ENCODE measurements around the gene PLLP. TPM values are rescaled to one million over a fixed set of nuclear protein-coding genes. Genes with fewer than 3 reads are reported as not detected.

PLLP gene
- total RNA-seq, 1 experiment from 2014 or later = 0.32 TPM

DNA sequence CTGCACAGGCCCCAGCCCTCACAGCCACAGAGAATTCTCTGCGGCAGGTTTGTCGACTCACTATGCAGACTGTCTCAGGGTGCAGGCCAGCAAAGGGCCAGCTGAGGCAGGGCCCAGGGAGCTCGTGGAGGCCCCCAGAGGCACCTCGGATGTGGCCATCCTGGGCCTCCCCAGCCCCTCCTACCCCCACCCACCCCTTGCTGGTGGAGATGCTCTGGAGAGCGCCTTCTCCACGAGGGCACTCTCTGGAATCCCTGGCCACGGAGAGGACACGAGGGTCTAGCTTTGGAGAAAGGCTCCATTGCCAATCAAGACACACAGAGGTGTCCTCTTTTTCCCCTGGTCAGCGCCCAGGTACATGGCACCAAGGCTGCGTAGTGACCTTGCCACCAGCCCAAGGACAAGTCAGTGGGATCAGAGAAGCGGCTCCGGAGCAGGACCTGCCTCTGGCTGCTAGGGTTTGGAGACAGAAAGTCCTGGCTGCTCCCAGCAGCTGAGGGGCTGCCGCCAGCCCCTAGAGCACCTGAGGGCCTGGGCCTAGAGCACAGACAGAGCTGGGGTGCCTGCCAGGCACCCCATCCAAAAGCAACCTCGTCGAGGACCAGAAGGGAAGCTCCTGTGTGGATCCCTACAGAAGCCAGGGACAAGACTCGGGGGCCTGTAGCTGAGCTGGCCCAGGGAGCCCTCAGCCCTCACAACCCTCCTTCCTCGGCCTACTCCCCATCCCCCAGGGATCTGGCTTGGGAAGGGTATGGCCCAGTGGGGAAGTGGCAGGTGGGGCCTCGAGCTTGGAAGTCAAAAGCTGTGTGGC lies 20.7 kb downstream of the PLLP start:
- no peak for DNase-seq (ENCODE audit: low read depth, low spot score)

DNA sequence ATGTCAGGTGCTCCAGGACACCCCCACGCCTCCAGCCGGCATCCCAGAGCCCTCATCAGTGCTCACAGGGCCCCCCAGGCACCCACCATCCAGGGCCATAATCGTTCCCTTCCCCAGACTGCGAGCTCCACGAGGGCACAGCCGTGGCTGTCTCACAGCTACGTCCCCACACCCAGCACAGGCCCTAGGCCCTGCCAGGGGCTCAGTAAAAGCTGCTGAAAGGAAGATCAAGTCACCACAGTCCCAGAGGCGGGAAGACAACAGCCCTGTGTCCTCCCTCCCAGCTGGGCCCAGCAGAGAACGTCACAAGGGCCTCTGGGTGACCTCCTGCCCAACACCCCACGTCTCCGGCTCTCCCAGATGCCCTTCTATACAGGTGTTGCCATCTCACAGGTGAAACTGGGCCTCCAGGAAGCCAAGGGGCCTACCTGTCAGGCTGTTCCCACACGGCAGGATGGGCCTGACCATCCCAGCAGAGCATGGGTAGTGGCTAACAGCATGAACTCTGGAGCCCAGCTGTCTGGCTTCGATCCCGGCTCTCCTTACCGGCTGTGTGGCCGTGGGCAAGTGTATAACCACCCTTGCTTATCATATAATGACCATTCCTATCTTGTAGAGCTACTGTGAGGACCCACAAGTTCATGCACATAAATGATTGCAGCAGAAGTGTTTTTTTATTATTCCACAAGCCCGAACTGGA lies 21.5 kb downstream of the PLLP start:
- in situ Hi-C loops (cut with HindIII; ENCODE audit: low pct_unique_long_range_greater_than_20kb, low sequenced_read_pairs) = no loop called here
- no peak for DNase-seq (ENCODE audit: low read depth, low spot score)

More for the DNA sequence above, 20.7 kb downstream of the PLLP start:
- in situ Hi-C loops (cut with HindIII; ENCODE audit: low pct_unique_long_range_greater_than_20kb, low sequenced_read_pairs) = no loop called here

DNA sequence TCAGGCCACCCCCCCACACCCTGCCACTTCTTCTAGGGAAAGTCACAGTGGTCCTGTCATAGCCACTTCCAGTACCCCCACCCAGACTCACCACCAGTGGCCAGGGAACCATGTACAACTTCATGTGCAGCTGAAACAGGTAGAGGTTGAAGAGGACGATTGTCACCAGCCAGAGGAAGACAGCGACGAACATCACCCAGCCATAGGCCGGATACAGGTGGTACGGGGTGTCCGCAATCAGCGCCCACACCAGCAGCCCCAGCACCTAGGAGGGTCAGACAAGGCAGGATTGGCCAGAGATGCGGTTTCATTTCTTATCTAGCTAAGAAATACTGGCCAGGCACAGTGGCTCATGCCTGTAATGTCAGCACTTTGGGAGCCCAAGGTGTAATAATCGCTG lies 22.7 kb downstream of the PLLP start:
- in situ Hi-C loops (cut with HindIII; ENCODE audit: low pct_unique_long_range_greater_than_20kb, low sequenced_read_pairs) = no loop called here
- no peak for DNase-seq (ENCODE audit: low read depth, low spot score)

DNA sequence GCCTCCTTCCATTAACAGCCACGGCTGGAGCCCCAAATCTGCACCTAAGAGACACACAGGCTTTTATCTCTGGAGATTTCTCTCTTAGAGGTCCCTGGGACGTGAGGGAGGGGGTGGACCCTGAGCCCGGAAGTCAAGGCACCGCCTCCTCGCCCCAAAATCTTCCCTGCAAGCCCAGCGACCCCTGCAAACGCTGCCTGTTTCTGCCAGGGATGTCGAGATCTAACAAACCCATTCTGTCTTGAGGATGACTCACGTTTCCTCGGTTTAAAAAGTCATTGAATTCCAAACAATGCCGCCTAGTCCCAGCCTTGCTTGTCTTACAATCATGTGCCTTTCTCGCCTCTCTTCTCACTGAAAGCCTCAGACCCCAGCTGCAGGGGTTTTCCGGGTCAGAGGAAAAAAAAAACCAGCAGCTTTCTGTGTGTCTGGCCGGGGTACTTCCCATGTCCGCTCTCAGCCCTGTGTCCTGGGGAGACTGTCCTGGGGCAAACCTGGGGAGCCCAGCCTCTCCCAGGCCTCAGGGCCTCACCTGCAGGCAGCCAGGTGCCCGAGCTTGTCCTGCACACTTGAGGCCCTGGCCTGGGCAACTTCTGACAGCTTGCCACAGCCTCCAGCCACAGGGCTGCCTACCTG lies 24.1 kb downstream of the PLLP start:
- peak; percentile 75 for DNase-seq (ENCODE audit: low read depth, low spot score)
- in situ Hi-C loops (cut with HindIII; ENCODE audit: low pct_unique_long_range_greater_than_20kb, low sequenced_read_pairs) = no loop called here

DNA sequence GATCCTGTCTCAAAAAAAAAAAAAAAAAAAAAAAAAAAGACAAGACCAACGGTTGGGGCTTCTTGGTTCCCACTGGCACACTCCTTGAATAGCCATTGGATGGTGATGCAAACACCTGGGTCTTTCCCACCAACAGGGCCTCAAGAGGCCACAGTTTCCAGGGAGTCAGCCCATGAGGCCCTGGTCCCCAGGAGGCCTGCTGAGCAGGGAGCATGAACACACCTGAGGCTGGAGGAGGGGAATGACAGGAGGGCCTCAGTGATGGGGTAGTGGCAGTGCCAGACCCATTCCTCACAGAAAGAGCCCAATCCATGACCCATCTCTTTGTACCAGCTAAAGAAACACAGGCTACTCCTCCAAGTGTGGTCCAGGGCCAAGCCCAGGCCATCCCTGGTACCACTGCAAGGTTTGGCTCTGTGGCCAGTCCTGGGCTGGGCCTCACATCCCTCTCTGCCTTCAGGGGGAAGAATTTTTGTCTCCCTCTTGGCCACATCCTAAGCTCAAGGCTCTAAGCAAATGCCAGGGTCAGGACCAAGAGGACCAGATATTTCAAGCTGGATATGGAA lies 25.5 kb downstream of the PLLP start:
- in situ Hi-C loops (cut with HindIII; ENCODE audit: low pct_unique_long_range_greater_than_20kb, low sequenced_read_pairs) = no loop called here
- no peak for DNase-seq (ENCODE audit: low read depth, low spot score)

DNA sequence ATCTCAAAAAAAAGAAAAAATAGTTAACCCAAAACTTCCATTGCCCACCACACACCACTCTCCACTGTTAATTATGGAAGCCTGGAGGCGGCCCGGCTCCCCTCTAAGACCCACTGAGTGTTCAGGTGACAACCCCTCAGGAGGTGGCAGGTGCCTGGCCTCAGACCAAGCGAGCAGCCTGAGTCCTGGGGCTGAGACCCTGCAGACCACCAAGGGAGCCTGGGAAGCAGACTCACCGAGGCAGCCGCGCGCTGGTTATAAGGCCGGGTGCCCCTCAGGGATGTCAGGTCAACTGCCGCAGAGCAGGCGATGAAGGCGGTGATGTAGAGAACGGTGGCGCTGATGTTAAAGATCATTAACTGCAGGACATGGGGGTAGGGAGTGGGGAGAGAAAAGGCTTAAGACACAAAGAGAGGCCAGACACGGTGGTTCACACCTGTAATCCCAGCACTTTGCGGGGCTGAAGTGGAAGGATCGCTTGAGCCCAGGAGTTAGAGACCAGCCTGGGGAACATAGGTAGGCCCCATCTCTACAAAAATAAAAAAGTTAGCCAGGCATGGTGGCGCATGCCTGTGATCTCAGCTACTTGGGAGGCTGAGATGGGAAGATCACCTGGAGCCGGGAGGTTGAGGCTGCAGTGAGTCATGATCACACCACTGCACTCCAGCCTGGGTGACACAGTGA lies 26.1 kb downstream of the PLLP start:
- no peak for DNase-seq (ENCODE audit: low read depth, low spot score)
- in situ Hi-C loops (cut with HindIII; ENCODE audit: low pct_unique_long_range_greater_than_20kb, low sequenced_read_pairs) = no loop called here

DNA sequence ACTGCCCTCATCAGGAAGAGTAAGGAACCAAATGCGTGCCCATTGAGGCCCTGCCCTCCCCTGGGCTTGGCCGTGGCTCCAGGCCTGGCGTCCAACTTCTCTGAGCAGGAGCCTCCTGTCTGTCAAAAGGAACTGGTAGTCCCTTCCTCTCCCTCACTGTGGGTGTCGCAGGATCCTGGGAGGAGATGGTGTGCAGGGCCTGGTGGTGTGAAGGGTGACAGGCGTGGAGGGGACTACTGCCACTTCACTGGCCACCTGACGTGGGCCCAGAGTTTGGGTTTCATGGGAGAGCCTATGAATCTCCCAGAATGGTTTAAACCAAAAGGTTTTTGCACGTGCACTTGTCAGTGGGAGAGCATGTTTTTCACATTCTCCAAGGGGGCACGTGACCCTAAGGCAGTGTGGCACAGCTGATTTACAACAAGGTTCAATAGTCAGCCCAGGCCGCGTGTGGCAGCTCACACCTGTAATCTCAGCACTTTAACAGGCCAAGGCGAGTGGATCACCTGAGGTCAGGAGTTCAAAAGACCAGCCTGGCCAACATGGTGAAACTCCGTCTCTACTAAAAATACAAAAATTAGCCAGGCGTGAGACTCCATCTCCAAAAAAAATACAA lies 26.9 kb downstream of the PLLP start:
- in situ Hi-C loops (cut with HindIII; ENCODE audit: low pct_unique_long_range_greater_than_20kb, low sequenced_read_pairs) = no loop called here
- no peak for DNase-seq (ENCODE audit: low read depth, low spot score)

DNA sequence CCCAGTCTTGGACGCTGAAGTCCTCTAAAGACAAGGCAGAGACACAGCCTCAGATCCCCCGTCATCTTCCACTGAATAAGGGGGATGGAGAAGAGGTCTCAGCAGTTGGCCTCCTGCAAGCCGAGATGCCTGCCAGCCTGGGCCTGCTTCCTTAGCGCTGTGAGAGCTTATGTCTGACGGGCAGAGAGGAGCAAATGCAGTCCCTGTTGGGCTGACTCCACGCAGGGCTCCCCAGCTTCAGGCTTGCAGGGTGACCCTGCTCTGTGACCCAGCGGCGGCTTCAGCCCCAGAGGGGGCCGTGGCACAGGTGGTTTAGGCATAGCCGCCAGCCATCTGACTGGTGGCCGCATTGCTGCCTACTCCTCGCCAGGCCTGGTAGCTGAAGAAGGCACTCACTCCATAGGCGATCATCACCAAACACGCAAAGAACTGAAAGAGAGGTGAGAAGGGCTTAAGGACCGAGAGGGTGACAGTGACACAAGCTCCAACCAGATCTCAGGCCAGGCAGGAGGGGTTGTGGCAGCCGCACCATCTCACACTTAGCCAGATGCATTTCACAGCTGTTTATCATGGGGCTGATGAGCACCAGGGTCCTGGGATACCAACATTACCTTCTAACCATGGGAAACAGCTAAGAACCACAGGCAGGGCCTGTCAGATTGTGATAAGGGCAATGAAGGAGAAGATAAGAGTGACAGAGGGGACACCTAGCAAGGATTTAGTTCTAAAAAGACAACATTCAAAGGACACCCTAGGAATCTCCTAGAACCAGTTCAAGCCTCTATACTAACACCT lies 27.7 kb downstream of the PLLP start:
- in situ Hi-C loops (cut with HindIII; ENCODE audit: low pct_unique_long_range_greater_than_20kb, low sequenced_read_pairs) = no loop called here
- no peak for DNase-seq (ENCODE audit: low read depth, low spot score)

DNA sequence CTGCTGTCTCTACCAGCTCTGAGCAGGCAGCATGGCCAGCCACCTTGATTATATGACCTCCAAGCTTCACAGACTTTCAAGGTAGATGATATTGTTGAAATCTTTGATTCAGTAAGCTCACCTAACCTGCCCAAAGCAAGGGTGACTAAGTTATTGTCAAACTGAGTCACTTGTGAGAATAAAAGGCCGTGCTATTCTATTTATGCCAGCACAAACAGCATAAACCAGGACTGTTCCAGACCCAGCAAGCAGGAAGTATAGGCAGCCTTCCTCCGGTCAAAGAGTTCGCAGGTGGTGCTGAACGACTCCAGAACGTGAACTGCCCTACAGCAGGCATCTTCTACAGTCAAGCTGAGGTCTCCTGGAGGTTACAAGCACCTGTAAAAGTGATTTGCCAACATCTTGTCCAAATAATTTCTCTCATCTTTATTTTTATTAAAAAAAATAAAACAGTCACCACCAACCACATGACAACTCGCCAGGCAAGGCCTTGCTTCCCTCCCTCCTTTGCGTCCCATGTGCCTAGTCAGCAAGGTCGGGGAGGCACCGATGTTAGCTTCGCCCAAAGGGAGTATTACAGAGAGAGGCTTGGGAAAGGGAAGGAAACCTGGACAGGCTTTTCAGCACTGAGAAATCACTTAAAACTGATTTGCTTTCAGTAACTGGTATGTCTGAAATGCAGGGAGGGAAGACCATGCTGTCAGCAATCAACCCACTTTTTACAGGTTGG lies 28.6 kb downstream of the PLLP start:
- no peak for DNase-seq (ENCODE audit: low read depth, low spot score)
- in situ Hi-C loops (cut with HindIII; ENCODE audit: low pct_unique_long_range_greater_than_20kb, low sequenced_read_pairs) = no loop called here

DNA sequence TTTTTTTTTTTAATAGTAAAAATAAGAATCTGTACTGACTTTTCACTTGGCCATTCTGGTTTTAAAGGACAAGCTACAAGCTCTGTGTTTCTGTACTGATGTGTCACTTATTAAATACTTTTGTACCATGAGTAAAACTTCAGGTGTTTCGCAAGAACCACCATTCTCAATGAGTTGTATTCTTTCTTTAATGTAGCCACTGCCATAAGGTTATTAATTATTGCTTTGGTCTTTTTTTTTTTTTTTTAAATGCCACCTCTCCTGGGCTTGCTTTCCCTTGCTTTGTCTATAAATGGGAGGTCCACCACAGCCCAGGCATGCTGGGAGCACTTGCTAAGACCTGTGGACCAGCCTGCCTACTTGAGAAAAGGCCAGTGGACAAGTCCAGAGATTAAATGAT lies 31.0 kb downstream of the PLLP start:
- in situ Hi-C loops (cut with HindIII; ENCODE audit: low pct_unique_long_range_greater_than_20kb, low sequenced_read_pairs) = no loop called here
- DNase-seq (ENCODE audit: low read depth, low spot score) = no peak

DNA sequence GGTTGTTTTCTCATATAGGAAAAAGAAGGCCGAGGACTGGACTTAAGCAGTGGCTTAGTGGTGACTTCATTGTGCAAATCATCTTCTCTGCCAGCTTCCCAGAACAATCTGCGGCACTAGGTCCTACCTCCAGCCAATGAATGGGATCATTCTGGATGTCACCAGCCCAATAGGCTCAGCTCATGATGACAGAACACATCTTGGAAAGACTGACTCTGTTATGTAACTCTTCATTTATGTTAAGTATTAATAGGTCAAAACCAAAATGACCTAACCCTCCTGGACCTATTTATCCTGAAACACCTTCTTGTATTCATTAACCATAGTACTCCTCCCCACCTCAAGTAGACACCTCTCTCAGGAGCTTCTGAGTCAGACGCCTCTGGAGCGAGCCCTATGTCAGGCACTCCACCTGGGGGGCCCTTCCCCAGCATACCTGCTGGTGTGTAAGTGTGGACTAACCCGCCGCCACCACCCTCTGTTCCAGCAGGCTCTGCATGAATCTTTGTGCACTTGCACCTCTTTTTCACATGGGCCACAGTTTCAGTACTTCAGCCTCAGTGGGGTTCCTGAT lies 32.2 kb downstream of the PLLP start:
- DNase-seq (ENCODE audit: low read depth, low spot score) = no peak
- in situ Hi-C loops (cut with HindIII; ENCODE audit: low pct_unique_long_range_greater_than_20kb, low sequenced_read_pairs) = no loop called here

DNA sequence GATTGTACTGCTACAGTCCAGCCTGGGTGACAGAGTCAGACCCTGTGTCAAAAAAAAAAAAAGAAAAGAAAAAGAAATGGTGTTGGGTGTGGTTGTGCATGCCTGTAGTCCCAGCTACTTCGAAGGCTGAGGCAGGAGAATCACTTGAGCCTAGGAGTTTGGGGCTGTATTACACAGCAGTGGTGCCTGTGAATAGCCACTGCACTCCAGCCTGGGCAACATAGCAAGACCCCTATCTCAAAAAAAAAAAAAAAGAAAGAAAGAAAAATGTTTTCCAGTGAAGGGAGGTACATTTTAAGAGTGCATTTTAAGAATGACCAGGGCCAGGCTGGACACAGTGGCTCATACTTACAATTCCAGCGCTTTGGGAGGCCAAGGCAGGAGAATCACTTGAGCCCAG lies 33.1 kb downstream of the PLLP start:
- in situ Hi-C loops (cut with HindIII; ENCODE audit: low pct_unique_long_range_greater_than_20kb, low sequenced_read_pairs) = no loop called here
- no peak for DNase-seq (ENCODE audit: low read depth, low spot score)

DNA sequence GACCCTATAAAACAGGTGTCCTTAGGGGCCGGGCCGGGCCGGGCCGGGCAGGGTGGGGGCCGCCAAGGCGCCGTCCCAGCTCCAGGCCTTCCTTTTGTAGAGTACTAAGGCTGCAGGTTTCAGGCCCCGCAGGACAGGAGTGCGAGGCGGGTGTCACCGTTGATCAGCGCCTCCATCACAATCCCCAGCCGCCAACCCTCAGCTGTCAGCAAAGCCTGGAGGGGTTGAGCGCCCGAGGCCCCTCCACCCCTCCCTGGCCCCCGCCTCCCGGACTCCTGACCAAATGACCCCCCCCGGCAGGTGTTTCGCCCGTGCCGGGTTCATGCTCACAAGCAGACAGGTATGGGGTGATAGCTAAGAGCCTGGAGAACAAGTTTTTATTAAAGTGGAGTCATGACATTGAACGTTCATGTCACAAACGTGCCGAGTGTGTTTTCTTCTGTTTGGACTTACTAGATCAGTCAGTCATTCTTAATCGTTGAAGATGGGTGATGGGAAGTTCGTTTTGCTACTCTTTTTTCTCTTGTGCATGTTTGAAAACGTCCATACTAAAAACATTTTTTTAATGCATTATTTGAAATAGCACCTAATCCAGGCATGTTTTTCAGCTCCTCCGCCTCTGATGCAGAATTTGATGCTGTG lies 38.9 kb downstream of the PLLP start:
- in situ Hi-C loops (cut with HindIII; ENCODE audit: low pct_unique_long_range_greater_than_20kb, low sequenced_read_pairs) = no loop called here
- peak; percentile 16 for DNase-seq (ENCODE audit: low read depth, low spot score)

DNA sequence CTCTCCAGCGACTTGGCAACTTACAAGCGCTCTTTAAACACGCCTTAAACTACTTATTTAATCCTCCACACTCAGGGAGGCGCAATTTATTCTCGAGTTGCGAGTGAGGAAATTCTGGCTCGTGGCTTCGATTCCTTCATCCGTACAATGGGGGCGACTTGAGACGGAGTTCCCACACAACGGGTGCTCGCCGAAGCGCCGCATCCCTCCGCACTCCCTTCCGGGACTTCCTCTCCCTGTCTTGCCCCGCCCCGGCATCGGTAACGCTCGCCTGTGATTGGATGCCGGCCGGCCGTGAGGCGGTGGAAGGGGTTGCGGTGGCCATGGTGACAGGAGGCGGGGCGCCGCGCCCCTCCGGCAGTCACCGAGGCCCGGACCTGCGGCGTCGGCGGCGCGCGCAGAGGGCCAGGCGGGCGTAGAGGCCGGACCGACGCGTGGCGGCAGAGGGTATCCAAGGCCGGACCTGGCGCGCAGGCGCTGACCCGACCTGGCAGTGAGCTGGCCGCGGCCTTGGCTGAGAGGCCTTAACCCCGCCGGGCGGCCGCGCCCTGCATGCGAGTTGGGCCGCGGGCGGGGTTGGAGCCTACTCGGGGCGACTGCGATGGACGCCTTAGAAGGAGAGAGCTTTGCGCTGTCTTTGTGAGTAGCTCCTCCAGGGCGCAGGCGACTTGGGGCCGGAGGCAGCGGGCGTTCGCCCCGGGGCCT lies 39.6 kb downstream of the PLLP start, which contains the start of gene ARL2BP:
Gene ARL2BP (plus strand): TSS at position 493 of the 705 bp plus-strand sequence. CDS start 109 bp downstream, at position 602.
- in situ Hi-C loops (cut with HindIII; ENCODE audit: low pct_unique_long_range_greater_than_20kb, low sequenced_read_pairs) = no loop called here
- DNase-seq (ENCODE audit: low read depth, low spot score) = peak; percentile 95

DNA sequence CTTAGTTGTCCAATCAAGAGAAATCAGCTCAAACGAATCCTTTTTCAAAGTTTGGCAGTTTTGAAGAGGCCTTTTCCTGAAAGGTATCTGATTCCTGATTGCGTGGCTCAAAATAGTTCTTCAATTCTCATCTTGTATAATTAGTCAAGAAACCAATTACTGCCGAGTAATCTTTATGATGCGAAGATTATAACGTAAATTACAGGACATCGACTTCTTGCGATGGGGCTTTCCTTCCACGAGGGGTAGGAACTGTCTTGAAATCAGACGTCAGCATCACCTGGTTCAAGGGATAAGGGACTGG lies 40.1 kb downstream of the PLLP start:
- DNase-seq (ENCODE audit: low read depth, low spot score) = no peak
- in situ Hi-C loops (cut with HindIII; ENCODE audit: low pct_unique_long_range_greater_than_20kb, low sequenced_read_pairs) = no loop called here
